Esophagus squamous epithelium (tissue), 5 donors: ENCODE results near the gene GLIS2. TPM values are rescaled to one million over a fixed set of nuclear protein-coding genes. Genes with fewer than 3 reads are reported as not detected.

Experiments
- DNase-seq: peaks from one replicate; lab custom pipeline; 2025; lab: John Stamatoyannopoulos, UW
- H3K27ac ChIP-seq, 4 donors: fragments of 200-600 bp; sonication (generic); one replicate each; pipeline ENCODE4 v1.5.1; 2016 to 2019; ENCODE audit warnings: mild to moderate bottlenecking in 1 of 4
- H3K27me3 ChIP-seq, 4 donors: fragments of 200-600 bp; sonication (generic); 1 replicate in 3 of 4; 2 replicates in 1 of 4; pipeline versions ENCODE4 v1.5.1 to v1.6.0; 2017 to 2021; ENCODE audit warnings: antibody characterized with exemption in 1 of 4
- H3K36me3 ChIP-seq, 3 donors: fragments of 200-600 bp; sonication (generic); one replicate each; pipeline ENCODE4 v1.5.1; 2016 to 2019
- H3K4me1 ChIP-seq, 3 donors: fragments of 200-600 bp; sonication (generic); one replicate each; pipeline ENCODE4 v1.5.1; 2017 to 2019
- H3K4me3 ChIP-seq, 4 donors: fragments of 200-600 bp; sonication (generic); 1 replicate in 3 of 4; 2 replicates in 1 of 4; pipeline ENCODE4 v1.5.1; 2016 to 2019; ENCODE audit warnings: mild to moderate bottlenecking in 2 of 4, moderate library complexity in 1 of 4
- H3K9me3 ChIP-seq, 3 donors: fragments of 200-600 bp; sonication (generic); one replicate each; pipeline ENCODE4 v1.5.1; 2016 to 2019
- CTCF ChIP-seq, 6 experiments: fragments of 450-650 bp in 4 of 6; fragments of 200-600 bp in 2 of 6; sonication (generic) in 2 of 6; IDR thresholded peaks; one replicate each; pipeline ENCODE4 v1.5.1; 2016 to 2019; ENCODE audit warnings: antibody characterized with exemption in 6 of 6, mild to moderate bottlenecking in 4 of 6, moderate library complexity in 4 of 6
- POLR2A ChIP-seq, 4 donors: fragments of 450-650 bp; IDR thresholded peaks; one replicate each; pipeline ENCODE4 v1.6.1; 2017; ENCODE audit warnings: antibody characterized with exemption in 4 of 4, mild to moderate bottlenecking in 4 of 4, moderate library complexity in 3 of 4
- WGBS, 2 donors: methylation state at CpG; one replicate each; pipeline ENCODE4 v1.1.5; 2018; 5-methylcytosine and 5-hydroxymethylcytosine counted together
- intact Hi-C: fragments of 100-400 bp; cut with DNase I; formaldehyde crosslinking; loops from one replicate; pipeline ENCODE4 v1.15.0; 2022
- total RNA-seq, 4 donors: library from RNA; depleted of rRNA; stranded (reverse); fragments of >200 nt; gene quantifications; one replicate each; pipeline ENCODE4 v1.1.0, GENCODE V29; 2016
- donor health status: DM: yes; HTN: yes; CAD: no.

The GLIS2 gene
- total RNA-seq, 4 donors from 2014 or later: 0.30 to 1.7 (median 0.67) TPM

- 94 to 97% methylated on average over 6 to 7 of the region's 21 CpGs for WGBS, 2 donors
- Histone ChIP-seq H3K27ac (peak overlapping the region in 3 of 4 donors; percentile 59 to 87 (median 84)), H3K9me3 (no peaks in the 10 kb centered on the region), H3K4me1 (peaks cover 33 to 73% (median 41%) of the 10 kb centered on the region in 3 donors), H3K4me3 (no peak overlapping the region), H3K27me3 (no peaks in the 10 kb centered on the region), H3K36me3 (peaks cover 0 to 61% (median 14%) of the 10 kb centered on the region in 3 donors)
- intact Hi-C loops: no loop called here
- TF ChIP-seq POLR2A (IDR thresholded peaks at IDR 0.05) (no peak), CTCF (IDR thresholded peaks at IDR 0.05) (no peak)
- DNase-seq: no peak
Measured at GRCh38 chr16:4378999-4379690, 63.3 kb downstream of the GLIS2 start.

- intact Hi-C loops: no loop called here
- H3K4me3 ChIP-seq: no peak overlapping the region
- DNase-seq: no peak
- H3K27me3 ChIP-seq: no peaks in the 10 kb centered on the region
- H3K36me3 ChIP-seq: peaks cover 0 to 73% (median 14%) of the 10 kb centered on the region in 3 donors
- peaks cover 23 to 70% (median 29%) of the 10 kb centered on the region in 3 donors for H3K4me1 ChIP-seq
- TF ChIP-seq CTCF (IDR thresholded peaks at IDR 0.05) (no peak), POLR2A (IDR thresholded peaks at IDR 0.05) (no peak)
- H3K27ac ChIP-seq: no peak overlapping the region
- WGBS, 2 donors: 80 to 92% methylated on average over 2 to 18 of the region's 26 CpGs
- no peaks in the 10 kb centered on the region for H3K9me3 ChIP-seq
Measured at GRCh38 chr16:4380119-4381063, 64.5 kb downstream of the GLIS2 start.

GRCh38 chr16:4381072-4381934, 65.4 kb downstream of the GLIS2 start:
- no peak for DNase-seq
- Histone ChIP-seq H3K27ac (no peak overlapping the region), H3K4me1 (peaks cover 19 to 64% (median 21%) of the 10 kb centered on the region in 3 donors), H3K27me3 (no peaks in the 10 kb centered on the region), H3K9me3 (no peaks in the 10 kb centered on the region), H3K4me3 (no peak overlapping the region), H3K36me3 (peaks cover 0 to 80% (median 14%) of the 10 kb centered on the region in 3 donors)
- intact Hi-C loops: no loop called here
- TF ChIP-seq CTCF (IDR thresholded peaks at IDR 0.05) (no peak), POLR2A (IDR thresholded peaks at IDR 0.05) (no peak)
- 94 to 100% methylated on average over 10 to 15 of the region's 59 CpGs for WGBS, 2 donors

GRCh38 chr16:4381935-4382794, 66.3 kb downstream of the GLIS2 start:
- Histone ChIP-seq H3K36me3 (peaks cover 0 to 86% (median 14%) of the 10 kb centered on the region in 3 donors), H3K4me1 (peaks cover 10 to 64% (median 12%) of the 10 kb centered on the region in 3 donors), H3K27ac (no peak overlapping the region), H3K9me3 (no peaks in the 10 kb centered on the region), H3K27me3 (no peaks in the 10 kb centered on the region), H3K4me3 (no peak overlapping the region)
- TF ChIP-seq CTCF (IDR thresholded peaks at IDR 0.05) (no peak), POLR2A (IDR thresholded peaks at IDR 0.05) (no peak)
- intact Hi-C loops: no loop called here
- WGBS, 2 donors: 80% methylated on average over 3 of the region's 55 CpGs; no CpG with 5 or more reads in 1 of the 2 donors
- no peak for DNase-seq
